ENCODE data around the gene ASGR1.
"Not testable (repeated sequence)": the region's sequence is repeated elsewhere in the genome, so short reads cannot be mapped to it uniquely, and the experiment has no call there.

DNA sequence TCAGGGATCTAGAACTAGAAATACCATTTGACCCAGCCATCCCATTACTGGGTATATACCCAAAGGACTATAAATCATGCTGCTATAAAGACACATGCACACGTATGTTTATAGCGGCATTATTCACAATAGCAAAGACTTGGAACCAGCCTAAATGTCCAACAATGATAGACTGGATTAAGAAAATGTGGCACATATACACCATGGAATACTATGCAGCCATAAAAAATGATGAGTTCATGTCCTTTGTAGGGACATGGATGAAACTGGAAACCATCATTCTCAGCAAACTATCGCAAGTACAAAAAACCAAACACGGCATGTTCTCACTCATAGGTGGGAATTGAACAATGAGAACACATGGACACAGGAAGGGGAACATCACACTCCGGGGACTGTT, 51.7 kb downstream of the ASGR1 start:
- TF ChIP-seq, protein P1, sequence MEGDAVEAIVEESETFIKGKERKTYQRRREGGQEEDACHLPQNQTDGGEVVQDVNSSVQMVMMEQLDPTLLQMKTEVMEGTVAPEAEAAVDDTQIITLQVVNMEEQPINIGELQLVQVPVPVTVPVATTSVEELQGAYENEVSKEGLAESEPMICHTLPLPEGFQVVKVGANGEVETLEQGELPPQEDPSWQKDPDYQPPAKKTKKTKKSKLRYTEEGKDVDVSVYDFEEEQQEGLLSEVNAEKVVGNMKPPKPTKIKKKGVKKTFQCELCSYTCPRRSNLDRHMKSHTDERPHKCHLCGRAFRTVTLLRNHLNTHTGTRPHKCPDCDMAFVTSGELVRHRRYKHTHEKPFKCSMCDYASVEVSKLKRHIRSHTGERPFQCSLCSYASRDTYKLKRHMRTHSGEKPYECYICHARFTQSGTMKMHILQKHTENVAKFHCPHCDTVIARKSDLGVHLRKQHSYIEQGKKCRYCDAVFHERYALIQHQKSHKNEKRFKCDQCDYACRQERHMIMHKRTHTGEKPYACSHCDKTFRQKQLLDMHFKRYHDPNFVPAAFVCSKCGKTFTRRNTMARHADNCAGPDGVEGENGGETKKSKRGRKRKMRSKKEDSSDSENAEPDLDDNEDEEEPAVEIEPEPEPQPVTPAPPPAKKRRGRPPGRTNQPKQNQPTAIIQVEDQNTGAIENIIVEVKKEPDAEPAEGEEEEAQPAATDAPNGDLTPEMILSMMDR (conservative IDR thresholded peaks at IDR 0.05): not testable (repeated sequence)
- not testable (repeated sequence) for TF ChIP-seq EZH2 (IDR thresholded peaks at IDR 0.05; ENCODE audit: low read depth)
